NCI-H526 (cell line): Measurements from ENCODE around the gene CCT6A.
"Not testable (repeated sequence)": the region's sequence is repeated elsewhere in the genome, so short reads cannot be mapped to it uniquely, and the experiment has no call there.

Experiments used
- DNase-seq, 2 experiments: peaks; one replicate each; lab custom pipeline; 2025; lab: John Stamatoyannopoulos, UW

CCT6A gene

GRCh38 chr7:56051053-56051338 lies 569 bp upstream of the CCT6A start:
- DNase-seq = no peak

DNA sequence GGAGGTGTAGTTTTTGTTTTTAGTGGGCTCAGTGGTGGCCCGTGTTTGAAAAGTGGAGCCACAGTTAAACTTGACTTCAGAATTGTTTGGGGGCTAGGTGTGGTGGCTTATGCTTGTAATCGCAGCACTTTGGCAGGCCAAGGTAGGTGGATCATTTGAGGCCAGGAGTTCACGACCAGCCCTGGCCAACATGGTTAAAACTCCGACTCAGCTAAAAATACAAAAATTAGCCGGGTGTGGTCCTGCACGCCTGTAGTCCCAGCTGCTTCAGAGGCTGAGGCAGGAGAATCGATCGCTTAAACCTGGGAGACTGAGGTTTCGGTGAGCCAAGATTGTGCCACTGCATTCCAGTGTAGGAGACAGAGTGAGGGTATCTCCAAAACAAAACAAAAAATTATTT lies 1.8 kb downstream of the CCT6A start:
- DNase-seq = no peak

- no peak for DNase-seq
These were observed 2.4 kb downstream of the CCT6A start for GRCh38 chr7:56053993-56054392.

DNA sequence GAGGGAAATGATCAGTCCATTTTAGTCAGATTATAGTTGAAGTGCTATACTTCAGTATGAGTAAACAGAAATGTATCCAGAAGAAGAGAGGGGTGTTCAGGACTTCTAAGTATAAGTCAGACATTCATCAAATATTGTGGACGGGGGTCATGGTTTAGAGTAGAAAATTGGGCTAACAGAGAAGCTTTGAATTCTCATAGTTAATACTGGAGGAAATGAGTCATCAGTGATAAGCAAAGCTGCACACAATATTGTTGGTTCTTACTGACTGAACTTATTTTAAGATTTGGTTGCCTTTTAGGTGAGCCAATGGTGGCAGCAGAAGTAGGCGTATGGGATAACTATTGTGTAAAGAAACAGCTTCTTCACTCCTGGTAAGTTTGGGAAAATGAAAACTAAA lies 10.8 kb downstream of the CCT6A start:
- no peak for DNase-seq

DNA sequence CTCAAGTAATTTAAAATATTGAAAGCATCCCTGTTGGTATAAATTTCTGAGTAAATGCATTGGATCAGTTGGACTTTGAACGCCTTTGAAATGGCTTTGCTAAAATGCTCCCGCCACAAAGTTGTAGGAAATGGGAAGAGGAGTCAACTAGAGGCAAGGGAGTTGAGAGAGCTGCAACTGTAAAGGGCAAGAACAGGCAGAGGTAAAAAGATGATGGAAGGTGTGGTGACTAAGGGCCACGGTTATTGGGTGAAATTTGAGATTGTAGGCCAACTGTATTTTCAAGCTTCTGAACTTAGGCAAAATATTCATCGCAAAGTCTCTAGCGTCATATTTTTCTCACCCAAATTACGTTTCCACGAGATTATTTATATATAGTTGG lies 11.9 kb downstream of the CCT6A start:
- peak in 1 of 2 experiments; percentile 34 for DNase-seq

DNA sequence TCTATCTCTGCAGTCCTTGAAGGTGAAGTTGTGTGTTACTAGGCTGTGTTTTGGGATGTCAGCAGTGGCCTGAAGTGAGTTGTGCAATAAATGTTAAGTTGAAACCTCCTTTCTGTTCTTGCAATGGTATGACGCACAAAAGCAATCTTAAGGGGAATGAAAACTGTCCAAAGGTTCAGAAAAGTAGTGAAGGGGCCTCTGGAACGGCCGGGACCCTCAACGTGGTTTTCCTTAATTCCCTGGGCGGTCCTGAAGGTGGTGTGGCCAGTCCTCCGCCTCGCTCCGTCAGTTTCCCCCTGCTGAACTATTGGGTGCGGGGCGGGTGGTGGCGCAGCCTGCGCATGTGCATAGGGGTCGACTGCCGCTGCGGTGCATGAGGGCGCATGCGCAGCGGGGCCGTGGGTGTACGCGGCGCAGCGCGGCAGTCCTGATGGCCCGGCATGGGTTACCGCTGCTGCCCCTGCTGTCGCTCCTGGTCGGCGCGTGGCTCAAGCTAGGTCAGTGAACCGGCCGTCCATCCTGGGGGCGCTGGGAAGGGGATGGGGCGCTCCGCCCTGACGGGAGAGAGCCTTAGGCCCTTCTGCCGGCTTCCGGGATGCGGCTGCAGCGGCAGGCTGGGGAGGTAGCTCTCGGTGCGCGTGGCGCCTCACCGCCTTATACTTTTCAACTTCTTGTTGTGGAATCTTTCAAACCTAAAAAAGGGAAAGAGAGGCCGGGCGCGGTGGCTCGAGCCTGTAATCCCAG lies 12.5 kb downstream of the CCT6A start, which contains the start of gene SUMF2:
TSS of gene SUMF2 (plus strand) at position 405 of the 744 bp plus-strand sequence. CDS start at position 431, 26 bp downstream.
- peak; percentile 71 to 91 for DNase-seq

DNA sequence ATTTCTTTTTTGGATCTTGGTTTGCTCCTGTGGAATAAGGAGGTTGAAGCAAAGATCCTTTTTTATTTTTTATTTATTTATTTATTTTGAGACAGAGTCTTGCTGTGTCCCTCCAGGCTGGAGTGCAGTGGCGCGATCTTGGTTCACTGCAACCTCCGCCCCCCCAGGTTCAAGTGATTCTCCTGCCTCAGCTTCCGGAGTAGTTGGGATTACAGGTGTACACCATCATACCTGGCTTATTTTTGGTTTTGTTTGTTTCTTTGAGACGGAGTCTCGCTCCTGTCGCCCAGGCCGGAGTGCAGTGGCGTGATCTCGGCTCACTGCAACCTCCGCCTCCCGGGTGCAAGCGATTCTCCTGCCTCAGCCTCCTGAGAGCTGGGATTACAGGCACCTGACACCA lies 14.8 kb downstream of the CCT6A start:
- not testable (repeated sequence) for DNase-seq

DNA sequence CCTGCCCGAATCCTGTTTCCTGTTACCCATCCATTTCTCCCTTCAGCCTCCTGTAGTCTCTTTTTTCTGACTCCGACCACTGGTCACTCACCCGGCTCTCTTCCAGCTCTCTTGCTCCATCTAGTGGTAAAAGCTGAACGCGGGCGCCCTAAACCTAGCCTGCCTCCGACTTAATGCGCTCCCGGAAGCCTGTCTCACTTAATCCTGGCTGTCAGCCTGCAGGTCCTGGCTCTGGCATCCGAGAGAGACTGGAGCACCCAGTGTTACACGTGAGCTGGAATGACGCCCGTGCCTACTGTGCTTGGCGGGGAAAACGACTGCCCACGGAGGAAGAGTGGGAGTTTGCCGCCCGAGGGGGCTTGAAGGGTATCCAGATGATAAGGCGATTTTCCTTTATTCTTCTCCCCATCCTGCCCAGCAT lies 22.8 kb downstream of the CCT6A start:
- DNase-seq = peak; percentile 73 to 85

- DNase-seq = no peak
These were observed 26.1 kb downstream of the CCT6A start for GRCh38 chr7:56077681-56078080.

- DNase-seq = no peak
These were observed 26.6 kb downstream of the CCT6A start for GRCh38 chr7:56078196-56078595.

DNA sequence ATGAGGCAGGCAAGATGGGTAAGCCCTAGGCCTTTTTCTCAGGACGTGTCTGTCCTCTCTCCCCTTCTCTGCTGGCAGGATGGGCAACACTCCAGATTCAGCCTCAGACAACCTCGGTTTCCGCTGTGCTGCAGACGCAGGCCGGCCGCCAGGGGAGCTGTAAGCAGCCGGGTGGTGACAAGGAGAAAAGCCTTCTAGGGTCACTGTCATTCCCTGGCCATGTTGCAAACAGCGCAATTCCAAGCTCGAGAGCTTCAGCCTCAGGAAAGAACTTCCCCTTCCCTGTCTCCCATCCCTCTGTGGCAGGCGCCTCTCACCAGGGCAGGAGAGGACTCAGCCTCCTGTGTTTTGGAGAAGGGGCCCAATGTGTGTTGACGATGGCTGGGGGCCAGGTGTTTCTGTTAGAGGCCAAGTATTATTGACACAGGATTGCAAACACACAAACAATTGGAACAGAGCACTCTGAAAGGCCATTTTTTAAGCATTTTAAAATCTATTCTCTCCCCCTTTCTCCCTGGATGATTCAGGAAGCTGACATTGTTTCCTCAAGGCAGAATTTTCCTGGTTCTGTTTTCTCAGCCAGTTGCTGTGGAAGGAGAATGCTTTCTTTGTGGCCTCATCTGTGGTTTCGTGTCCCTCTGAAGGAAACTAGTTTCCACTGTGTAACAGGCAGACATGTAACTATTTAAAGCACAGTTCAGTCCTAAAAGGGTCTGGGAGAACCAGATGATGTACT lies 28.1 kb downstream of the CCT6A start:
- peak in 1 of 2 experiments; percentile 12 for DNase-seq

DNA sequence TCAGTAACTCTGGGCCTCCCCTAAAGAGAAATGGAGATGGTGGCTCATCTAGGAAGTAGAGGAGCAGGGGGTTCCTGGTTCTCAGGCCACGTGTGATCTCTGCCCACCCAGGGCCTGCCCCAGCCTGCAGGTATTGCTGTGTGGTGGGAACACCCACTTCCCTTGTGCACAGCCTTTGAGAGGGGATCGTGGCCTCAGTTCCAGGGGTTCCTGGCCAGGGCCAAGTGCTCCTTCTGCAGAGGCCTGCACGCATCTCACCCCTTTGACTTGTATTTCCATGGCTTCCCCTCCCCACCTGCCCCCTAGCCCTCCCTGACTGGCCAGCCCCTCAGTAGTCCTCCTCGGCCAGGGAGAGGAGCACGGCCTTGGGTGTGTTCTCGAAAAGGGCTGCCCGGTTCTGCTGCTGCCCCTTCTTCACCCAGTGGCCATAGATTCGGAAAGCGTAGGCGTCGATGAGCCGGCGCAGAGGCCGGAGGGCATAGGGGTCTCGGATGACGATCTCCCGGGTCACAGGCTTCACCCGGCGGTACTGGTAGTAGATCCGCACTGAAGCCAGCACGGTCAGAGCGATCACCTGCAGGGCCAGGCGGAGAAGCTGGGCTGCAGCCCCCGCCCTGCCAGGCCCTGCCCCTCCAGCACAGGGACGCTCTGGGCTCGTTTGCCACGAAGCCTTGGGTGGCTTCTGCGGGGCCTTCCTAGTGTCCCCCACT lies 29.3 kb downstream of the CCT6A start:
- not testable (repeated sequence) for DNase-seq

DNA sequence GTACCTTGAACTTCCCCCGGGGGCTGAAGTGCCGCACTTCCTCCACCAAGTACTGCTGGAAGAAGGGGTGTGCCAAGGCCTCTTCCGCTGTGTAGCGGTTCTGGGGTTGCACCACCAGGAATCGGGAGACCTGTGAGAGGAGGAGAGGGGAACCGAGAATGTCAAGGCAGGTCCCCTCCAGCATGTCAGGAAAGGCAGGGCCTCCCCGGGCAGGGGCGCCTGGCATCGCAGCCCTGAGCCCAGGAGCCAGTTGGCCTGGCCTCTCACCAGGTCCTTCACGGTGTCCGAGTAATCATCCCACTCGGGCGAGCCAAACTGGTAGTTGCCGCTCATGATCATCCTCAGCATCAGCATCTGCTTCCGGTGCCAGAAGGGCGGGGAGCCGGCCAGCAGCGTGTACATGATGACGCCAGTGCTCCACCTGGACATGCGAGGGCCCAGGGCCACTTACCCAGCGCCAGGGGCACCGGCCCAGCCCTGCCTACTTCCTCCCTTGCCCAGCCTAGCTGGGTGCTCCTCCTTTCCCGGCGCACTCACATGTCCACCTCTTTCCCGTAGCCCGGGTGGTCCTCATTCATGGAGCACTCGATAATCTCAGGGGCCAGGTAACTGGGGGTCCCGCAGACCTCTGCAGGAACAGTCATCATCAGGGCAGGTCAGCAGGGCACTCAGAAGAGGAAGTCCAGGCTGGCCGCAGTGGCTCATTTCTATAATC lies 30.2 kb downstream of the CCT6A start:
- DNase-seq = no peak

DNA sequence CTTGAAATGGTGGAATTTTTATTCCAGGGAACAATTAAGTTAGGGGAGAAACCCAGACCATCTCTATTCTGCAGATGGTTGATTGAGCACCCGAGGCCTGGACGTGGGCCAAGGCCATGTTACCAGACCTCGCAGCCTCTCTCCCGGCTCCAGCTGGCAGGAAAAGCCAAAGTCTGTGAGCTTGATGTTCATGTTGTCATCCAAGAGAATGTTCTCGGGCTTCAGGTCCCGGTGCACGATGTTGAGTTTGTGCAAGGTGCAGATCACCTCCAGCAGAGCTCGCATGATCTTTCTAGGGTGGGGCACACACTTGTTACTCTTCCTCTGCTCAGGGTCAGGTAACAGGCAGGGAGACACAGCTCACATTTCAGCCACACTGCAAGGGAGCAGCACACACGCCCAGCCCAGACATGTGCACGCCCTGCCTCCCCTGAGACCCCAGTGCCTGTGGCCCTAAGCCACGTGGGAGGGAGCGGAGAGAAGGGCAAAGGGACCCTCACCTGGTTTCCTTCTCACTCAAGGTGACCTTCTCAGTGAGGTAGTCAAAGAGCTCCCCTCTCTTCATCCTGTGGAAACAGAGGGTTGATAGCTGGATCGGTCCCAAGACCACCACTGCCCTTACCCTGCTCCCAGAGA lies 31.7 kb downstream of the CCT6A start:
- DNase-seq = no peak

DNA sequence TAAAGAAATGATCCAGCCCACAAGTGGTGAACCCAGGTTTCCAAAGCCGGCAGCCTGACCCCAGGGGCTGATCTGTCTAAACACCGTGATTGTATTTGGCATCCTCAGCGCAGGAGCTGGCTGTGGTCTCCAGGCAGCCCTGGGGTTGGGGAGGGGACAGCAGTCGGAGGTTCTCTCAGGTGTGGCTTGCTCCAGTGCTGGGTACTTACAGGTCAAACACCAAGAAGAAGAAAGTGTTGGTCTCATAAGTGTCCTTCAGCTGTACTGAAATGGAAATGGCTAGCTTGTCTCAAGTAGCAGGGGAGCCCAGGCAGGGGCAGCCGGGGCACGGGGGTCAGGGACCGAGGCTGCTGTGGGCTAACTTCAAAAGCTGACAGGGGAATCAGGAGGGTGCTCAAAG lies 35.2 kb downstream of the CCT6A start:
- no peak for DNase-seq

DNA sequence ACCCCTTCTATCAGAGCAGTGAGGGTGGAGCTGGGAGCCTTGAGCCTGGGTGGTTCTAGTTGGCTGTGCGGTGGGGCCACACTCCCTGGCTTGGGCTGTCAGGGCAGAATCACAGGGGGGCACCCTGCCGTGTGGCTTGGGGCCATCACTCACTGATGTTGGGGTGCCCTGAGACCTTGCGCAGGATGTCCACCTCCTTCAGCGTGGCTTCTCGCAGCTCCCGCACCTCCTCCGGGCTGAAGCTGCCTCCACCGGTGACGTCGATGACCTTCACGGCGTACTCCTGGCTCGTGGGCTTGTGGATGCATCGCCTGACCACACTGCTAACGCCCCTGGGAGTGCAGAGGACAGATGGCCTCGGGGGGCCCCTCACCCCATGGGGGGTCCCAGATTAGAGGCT lies 35.9 kb downstream of the CCT6A start:
- DNase-seq = no peak

GRCh38 chr7:56091591-56091990 lies 40.0 kb downstream of the CCT6A start:
- DNase-seq = no peak

- DNase-seq = not testable (repeated sequence)
These were observed 40.8 kb downstream of the CCT6A start for GRCh38 chr7:56092388-56092787.

DNA sequence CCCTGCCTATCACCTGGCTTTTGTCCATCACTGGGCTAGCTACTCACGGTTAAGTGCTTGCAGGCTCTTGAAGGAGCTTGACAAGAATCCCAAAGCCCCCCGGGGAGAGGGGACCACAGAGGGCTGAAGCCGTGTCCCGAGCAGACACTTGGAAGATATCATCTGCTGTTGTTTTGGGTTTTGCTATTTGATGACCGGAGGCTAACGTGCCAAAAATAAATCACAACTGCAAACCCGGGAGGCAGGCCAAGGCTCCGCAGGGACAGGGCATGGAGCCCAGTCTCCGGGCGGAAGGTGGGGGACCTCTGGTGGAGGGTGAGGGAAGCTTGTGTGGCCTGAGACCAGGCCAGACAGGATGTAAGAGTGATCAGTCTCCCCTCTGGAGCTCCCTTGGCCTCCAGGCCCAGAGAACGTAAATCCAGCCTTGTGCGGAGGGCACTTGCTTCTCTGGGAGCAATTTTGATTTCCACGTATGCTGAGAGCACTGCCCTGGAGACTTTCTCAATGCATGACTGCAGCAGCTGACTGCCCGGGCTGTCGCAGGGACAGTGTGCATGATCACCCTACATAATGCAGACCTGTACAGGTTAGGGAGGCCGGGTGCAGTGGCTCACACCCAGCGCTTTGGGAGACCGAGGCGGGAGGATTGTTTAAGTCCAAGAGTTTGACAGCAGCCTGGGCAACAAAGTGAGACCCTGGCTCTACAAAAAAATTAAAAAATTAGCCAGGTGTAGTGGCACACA lies 41.4 kb downstream of the CCT6A start, which contains the start of gene PHKG1:
TSS of gene PHKG1 (minus strand) at position 164 of the 743 bp plus-strand sequence. CDS start 4,011 bp downstream, outside the sequence.
- peak in 1 of 2 experiments; percentile 24 for DNase-seq

DNA sequence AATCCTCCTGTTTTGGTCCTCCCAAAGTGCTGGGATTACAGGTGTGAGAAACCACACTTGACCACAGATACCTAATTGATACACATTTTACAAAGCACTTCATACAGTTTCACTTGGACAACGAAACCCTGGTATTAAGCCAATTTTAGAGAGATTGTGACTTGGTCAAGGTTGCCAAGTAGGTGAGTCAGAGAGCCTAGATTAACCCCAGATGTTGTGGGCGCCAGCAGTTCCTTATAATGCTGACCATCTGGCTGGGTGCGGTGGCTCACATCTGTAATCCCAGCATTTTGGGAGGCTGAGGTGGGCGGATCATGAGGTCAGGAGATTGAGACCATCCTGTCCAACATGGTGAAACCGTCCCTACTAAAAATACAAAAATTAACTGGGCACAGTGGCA lies 46.1 kb downstream of the CCT6A start:
- DNase-seq = no peak
